GM18951 (cell line): ENCODE measurements around the gene GNG7.
"Not testable (repeated sequence)": the region's sequence is repeated elsewhere in the genome, so short reads cannot be mapped to it uniquely, and the experiment has no call there.

Experiments used
- POLR2A ChIP-seq: IDR thresholded peaks from 4 replicates; pipeline ENCODE4 v1.6.1; 2011; ENCODE audit warnings: mild to moderate bottlenecking; ENCODE audit not compliant: insufficient read length, insufficient read depth; ENCODE audit errors: extremely low read depth
- in situ Hi-C: fragments of 300-500 bp; cut with MboI; formaldehyde crosslinking; loops from one replicate; pipeline ENCODE4 v1.12.0; 2022; ENCODE audit warnings: low sequenced_read_pairs, mixed read lengths, inconsistent platforms; ENCODE audit not compliant: unreplicated experiment

The GNG7 gene

GRCh38 chr19:2666344-2666994, 36.0 kb downstream of the GNG7 start:
- no peak for TF ChIP-seq POLR2A
- in situ Hi-C loops, result no loop called here

GRCh38 chr19:2665103-2665502, 37.4 kb downstream of the GNG7 start:
- no peak for TF ChIP-seq POLR2A
- in situ Hi-C loops, result no loop called here

GRCh38 chr19:2663920-2664571, 38.4 kb downstream of the GNG7 start:
- no peak for TF ChIP-seq POLR2A
- in situ Hi-C loops, result no loop called here

GRCh38 chr19:2661615-2662014, 40.9 kb downstream of the GNG7 start:
- in situ Hi-C loops, result no loop called here
- TF ChIP-seq POLR2A, result no peak

- TF ChIP-seq POLR2A, result no peak
- in situ Hi-C loops, result no loop called here
Observed at GRCh38 chr19:2659856-2660432, 42.5 kb downstream of the GNG7 start.

GRCh38 chr19:2656533-2656932, 46.0 kb downstream of the GNG7 start:
- in situ Hi-C loops, result no loop called here
- TF ChIP-seq POLR2A, result no peak

GRCh38 chr19:2653710-2654707, 48.5 kb downstream of the GNG7 start:
- TF ChIP-seq POLR2A, result no peak
- in situ Hi-C loops, result no loop called here

- in situ Hi-C loops, result no loop called here
- TF ChIP-seq POLR2A, result no peak
Observed at GRCh38 chr19:2653218-2653617, 49.3 kb downstream of the GNG7 start.

- in situ Hi-C loops, result no loop called here
- no peak for TF ChIP-seq POLR2A
Observed at GRCh38 chr19:2652504-2653099, 49.9 kb downstream of the GNG7 start.

- in situ Hi-C loops, result not testable (repeated sequence)
Observed at GRCh38 chr19:2651002-2651733, 51.3 kb downstream of the GNG7 start.

GRCh38 chr19:2650515-2650914, 52.0 kb downstream of the GNG7 start:
- in situ Hi-C loops, result no loop called here
- TF ChIP-seq POLR2A, result no peak

GRCh38 chr19:2648528-2648937, 54.0 kb downstream of the GNG7 start:
- no peak for TF ChIP-seq POLR2A
- in situ Hi-C loops, result loop anchor here (5.0 kb wide), 1 partner anchor 99 kb away; no protein-coding TSS in a partner anchor
